Keratinocyte (primary cell): ENCODE results near the gene STAT3. TPM values are rescaled to one million over a fixed set of nuclear protein-coding genes. Genes with fewer than 3 reads are reported as not detected.

Experiments
- DNase-seq: peaks from one replicate; pipeline ENCODE4 v3.0.0-alpha.2; 2011; ENCODE audit warnings: low read depth, missing footprints, low spot score
- FAIRE-seq: peaks from 2 replicates; lab custom pipeline; 2011; peaks lifted over from hg19 to GRCh38; lab: Jason Lieb, UNC
- H2AFZ ChIP-seq: 2 replicates; pipeline ENCODE4 v1.6.0; 2012; ENCODE audit warnings: low read length, control low read depth, inconsistent platforms; ENCODE audit not compliant: control insufficient read depth
- H3K27ac ChIP-seq: 2 replicates; pipeline ENCODE4 v1.5.1; 2011; ENCODE audit warnings: low read length; ENCODE audit not compliant: control insufficient read depth, insufficient read depth
- H3K27me3 ChIP-seq: 3 replicates; pipeline ENCODE4 v1.6.0; 2011; ENCODE audit warnings: low read length; ENCODE audit not compliant: control insufficient read depth, insufficient read depth; ENCODE audit errors: extremely low read depth
- H3K36me3 ChIP-seq, 2 experiments: 2 replicates in 1 of 2; 3 replicates in 1 of 2; pipeline ENCODE4 v1.5.1; 2011; ENCODE audit warnings: low read length in 2 of 2, mild to moderate bottlenecking in 1 of 2; ENCODE audit not compliant: control insufficient read depth in 2 of 2, insufficient read depth in 2 of 2; ENCODE audit errors: extremely low read depth in 1 of 2
- H3K4me1 ChIP-seq: 3 replicates; pipeline ENCODE4 v1.5.1; 2011; ENCODE audit warnings: low read length; ENCODE audit not compliant: control insufficient read depth, insufficient read depth; ENCODE audit errors: extremely low read depth
- H3K4me2 ChIP-seq: 3 replicates; pipeline ENCODE4 v1.6.0; 2011; ENCODE audit warnings: low read depth, low read length; ENCODE audit not compliant: control insufficient read depth, insufficient read depth; ENCODE audit errors: extremely low read depth
- H3K4me3 ChIP-seq, 3 experiments: fragments of 200-600 bp in 1 of 3; sonication (generic) in 1 of 3; 2 replicates in 2 of 3; 3 replicates in 1 of 3; pipeline ENCODE4 v1.5.1; 2011 to 2016; ENCODE audit warnings: low read length in 3 of 3, mild to moderate bottlenecking in 3 of 3, control low read depth in 2 of 3, inconsistent platforms in 1 of 3, low read depth in 1 of 3, mixed read lengths in 1 of 3, mixed run types in 1 of 3, moderate library complexity in 1 of 3; ENCODE audit not compliant: control insufficient read depth in 2 of 3, insufficient read depth in 2 of 3; ENCODE audit errors: extremely low read depth in 1 of 3
- H3K79me2 ChIP-seq: 2 replicates; pipeline ENCODE4 v1.6.0; 2012; ENCODE audit warnings: low read length; ENCODE audit not compliant: control insufficient read depth, insufficient read depth
- H3K9ac ChIP-seq: 3 replicates; pipeline ENCODE4 v1.6.0; 2011; ENCODE audit warnings: low read length; ENCODE audit not compliant: control insufficient read depth, insufficient read depth; ENCODE audit errors: extremely low read depth
- H3K9me1 ChIP-seq: 3 replicates; pipeline ENCODE4 v1.6.0; 2011; ENCODE audit warnings: low read length; ENCODE audit not compliant: control insufficient read depth, insufficient read depth; ENCODE audit errors: extremely low read depth
- H3K9me3 ChIP-seq: 2 replicates; pipeline ENCODE4 v1.5.1; 2012; ENCODE audit warnings: low read depth, low read length; ENCODE audit not compliant: control insufficient read depth
- H4K20me1 ChIP-seq: 3 replicates; pipeline ENCODE4 v1.6.0; 2011; ENCODE audit warnings: low read length; ENCODE audit not compliant: control insufficient read depth, insufficient read depth; ENCODE audit errors: extremely low read depth
- CTCF ChIP-seq, 3 experiments: IDR thresholded peaks in 1 of 3; conservative IDR thresholded peaks in 1 of 3; optimal IDR thresholded peaks in 1 of 3; 2 replicates in 2 of 3; 3 replicates in 1 of 3; pipeline versions ENCODE3 to v1.5.1; 2011; ENCODE audit warnings: low read length in 3 of 3, mild to moderate bottlenecking in 3 of 3, moderate library complexity in 2 of 3, control low read depth in 1 of 3, inconsistent platforms in 1 of 3; ENCODE audit not compliant: insufficient read depth in 2 of 3; ENCODE audit errors: extremely low read depth in 1 of 3
- EZH2 ChIP-seq: IDR thresholded peaks from one replicate; pipeline ENCODE4 v1.6.1; 2012; ENCODE audit warnings: inconsistent platforms, mild to moderate bottlenecking, low read length, moderate library complexity
- dilution Hi-C: fragments of 300-500 bp; cut with MboI; formaldehyde crosslinking; loops from one replicate; pipeline ENCODE4 v1.7.0; 2020; ENCODE audit warnings: low sequenced_read_pairs; ENCODE audit not compliant: extremely low pct_ligation_motif_present
- polyA plus RNA-seq, 5 experiments: library from polyadenylated mRNA; depleted of rRNA in 3 of 5; stranded (reverse) in 3 of 5; stranded (forward) in 1 of 5; unstranded in 1 of 5; fragments of >200 nt; gene quantifications; 1 replicate in 1 of 5; 2 replicates in 3 of 5; 3 replicates in 1 of 5; pipeline versions ENCODE4 v1.2.1 to v1.2.3, GENCODE V29; 2011 to 2012; ENCODE audit warnings: missing spikeins in 2 of 5, low read depth in 1 of 5, low replicate concordance in 1 of 5

Gene STAT3
- polyA plus RNA-seq, 1 donor (not counting 4 experiments of a cell fraction or from before 2014, with no cell fraction given) = 37.4 TPM

DNA sequence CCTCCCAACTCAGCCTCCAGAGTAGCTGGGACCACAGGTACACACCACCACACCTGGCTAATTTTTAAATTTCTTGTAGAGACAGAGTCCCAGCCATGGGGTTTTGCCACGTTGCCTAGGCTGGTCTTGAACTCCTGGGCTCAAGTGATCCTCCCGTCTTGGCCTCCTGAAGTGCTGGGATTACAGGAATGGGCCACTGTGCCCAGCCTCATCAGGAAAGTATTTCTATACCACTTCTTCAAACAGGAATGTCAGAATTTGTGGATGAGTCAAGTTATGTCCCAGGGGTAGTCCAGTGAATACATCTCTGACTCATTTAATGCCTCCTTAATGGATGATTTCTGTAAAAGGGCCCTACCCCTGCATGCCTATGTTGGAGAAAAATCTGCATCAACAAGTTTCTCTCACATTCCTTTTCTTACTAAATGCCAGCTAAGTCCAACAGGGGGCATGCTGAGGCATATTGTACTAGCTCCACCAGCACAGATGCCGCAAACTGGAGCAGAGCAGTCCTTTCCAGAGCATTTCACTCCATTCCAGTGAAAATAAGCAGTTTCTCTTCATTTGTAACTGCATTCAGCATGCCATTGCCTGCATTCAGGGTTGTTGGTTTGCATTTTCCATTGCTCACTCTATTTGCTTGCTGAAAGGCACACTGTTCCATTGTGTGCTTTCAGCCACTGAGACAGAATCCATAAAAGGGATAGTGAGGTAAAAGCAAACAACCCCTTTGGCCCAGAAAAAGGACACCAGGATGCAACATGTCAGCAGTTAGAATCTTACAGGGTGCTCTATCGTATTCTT is 40.1 kb upstream of the STAT3 start:
- Histone ChIP-seq H2AFZ (peak overlapping the region; percentile 30), H3K9ac (peak overlapping the region; percentile 24), H3K79me2 (no peaks in the 10 kb centered on the region), H3K36me3 (no peaks in the 10 kb centered on the region), H3K27ac (peak overlapping the region; percentile 71), H3K27me3 (no peaks in the 10 kb centered on the region), H3K9me1 (no peaks in the 10 kb centered on the region), H3K4me3 (peak overlapping the region in 1 of 3 experiments; percentile 9), H3K4me1 (peaks cover 22% of the 10 kb centered on the region), H3K9me3 (no peaks in the 10 kb centered on the region), H4K20me1 (no peaks in the 10 kb centered on the region), H3K4me2 (peak overlapping the region; percentile 61)
- TF ChIP-seq CTCF (optimal IDR thresholded peaks at IDR 0.05 in 1 of 3, IDR thresholded peaks at IDR 0.05 in 1 of 3, conservative IDR thresholded peaks at IDR 0.05 in 1 of 3; ENCODE audit: extremely low read depth in 1 of 3, insufficient read depth in 2 of 3, low read length in 3 of 3) (peak; percentile 73 to 95 (median 76)), EZH2 (no peak)
- DNase-seq (peak; percentile 97), FAIRE-seq (peak; percentile 93)
- dilution Hi-C loops = no loop called here

GRCh38 chr17:42424991-42425610 is 36.9 kb upstream of the STAT3 start:
- no peaks in the 10 kb centered on the region for H3K9me1 ChIP-seq
- dilution Hi-C loops = no loop called here
- H4K20me1 ChIP-seq = peaks cover 13% of the 10 kb centered on the region
- H3K9ac ChIP-seq = no peak overlapping the region
- H3K79me2 ChIP-seq = peaks cover 29% of the 10 kb centered on the region
- TF ChIP-seq CTCF (optimal IDR thresholded peaks at IDR 0.05 in 1 of 3, IDR thresholded peaks at IDR 0.05 in 1 of 3, conservative IDR thresholded peaks at IDR 0.05 in 1 of 3; ENCODE audit: extremely low read depth in 1 of 3, insufficient read depth in 2 of 3, low read length in 3 of 3) = no peak
- TF ChIP-seq EZH2 = no peak
- H3K4me3 ChIP-seq = no peak overlapping the region
- peaks cover 30% of the 10 kb centered on the region for H3K4me1 ChIP-seq
- FAIRE-seq = no peak
- no peak for DNase-seq
- no peaks in the 10 kb centered on the region for H3K27me3 ChIP-seq
- no peak overlapping the region for H3K4me2 ChIP-seq
- no peaks in the 10 kb centered on the region for H3K36me3 ChIP-seq
- H3K27ac ChIP-seq = no peak overlapping the region
- no peaks in the 10 kb centered on the region for H3K9me3 ChIP-seq
- no peak overlapping the region for H2AFZ ChIP-seq
